AG04450 (cell line): ENCODE data around the gene OR6B2. TPM values are rescaled to one million over a fixed set of nuclear protein-coding genes. Genes with fewer than 3 reads are reported as not detected.

ENCODE experiments used
- CTCF ChIA-PET: fragments of 300-600, 350-600 bp; formaldehyde crosslinking; extraction: SDS; loops from one replicate; lab custom pipeline; 2022; ENCODE audit warnings: antibody characterized with exemption, inconsistent platforms; lab: Charles Lee
- POLR2A ChIA-PET: fragments of 350-600 bp; formaldehyde crosslinking; extraction: SDS; loops from one replicate; lab custom pipeline; 2021; ENCODE audit warnings: antibody characterized with exemption, inconsistent platforms; lab: Yijun Ruan, JAX
- DNase-seq: peaks from one replicate; pipeline ENCODE4 v3.0.0-alpha.2; 2011; ENCODE audit warnings: low read depth, low spot score
- H3K27ac ChIP-seq: one replicate; pipeline ENCODE4 v1.5.1; 2012; ENCODE audit warnings: low read depth, low read length, control low read depth
- H3K27me3 ChIP-seq: one replicate; pipeline ENCODE4 v1.6.0; 2012; ENCODE audit warnings: low read length; ENCODE audit not compliant: control insufficient read depth, insufficient read depth
- H3K4me3 ChIP-seq: 2 replicates; pipeline ENCODE4 v1.5.1; 2011; ENCODE audit warnings: mild to moderate bottlenecking, low read depth, low read length, control low read depth
- H3K9me3 ChIP-seq: 2 replicates; pipeline ENCODE4 v1.5.1; 2012; ENCODE audit warnings: low read length; ENCODE audit not compliant: control insufficient read depth, insufficient read depth
- polyA plus RNA-seq: library from polyadenylated mRNA; depleted of rRNA; stranded (reverse); fragments of >200 nt; gene quantifications from 2 replicates; pipeline ENCODE4 v1.2.3, GENCODE V29; 2011
- TF ChIP-seq, protein P1 (sequence below): IDR thresholded peaks from 2 replicates; pipeline ENCODE4 v1.5.1; 2011; ENCODE audit warnings: low read depth, low read length, control low read depth, inconsistent platforms

Gene OR6B2
- polyA plus RNA-seq, 1 experiment, result not detected

DNA sequence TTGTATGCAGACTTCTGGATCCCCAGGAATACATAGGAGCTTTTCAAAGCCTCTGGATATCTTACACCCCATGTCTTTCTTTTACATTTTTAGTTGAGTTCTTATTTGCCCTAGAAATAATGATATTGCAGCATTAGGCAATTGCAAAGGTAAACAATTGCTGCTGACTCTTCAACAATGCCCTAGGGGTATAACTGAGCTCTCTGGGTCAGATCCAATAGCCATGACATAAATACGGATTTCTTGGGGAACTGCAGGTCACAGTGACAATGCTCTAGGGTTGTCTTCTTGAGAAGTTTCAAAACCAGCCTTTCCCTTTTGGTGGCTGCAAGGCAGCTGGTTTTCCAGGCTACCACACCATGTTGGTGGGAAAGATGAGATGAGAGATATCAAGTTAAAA, 39.6 kb upstream of the OR6B2 start:
- POLR2A ChIA-PET, result no interaction called here
- H3K27ac ChIP-seq, result no peak overlapping the region
- CTCF ChIA-PET, result interaction anchor here (0.6 to 4.0 kb wide), 3 partner anchors 9 to 78 kb away, joined by 3 to 18 read pairs (median 4); no protein-coding TSS in a partner anchor
- DNase-seq, result no peak
- H3K27me3 ChIP-seq, result no peaks in the 10 kb centered on the region
- no peaks in the 10 kb centered on the region for H3K9me3 ChIP-seq
- H3K4me3 ChIP-seq, result no peak overlapping the region
- TF ChIP-seq, protein P1, sequence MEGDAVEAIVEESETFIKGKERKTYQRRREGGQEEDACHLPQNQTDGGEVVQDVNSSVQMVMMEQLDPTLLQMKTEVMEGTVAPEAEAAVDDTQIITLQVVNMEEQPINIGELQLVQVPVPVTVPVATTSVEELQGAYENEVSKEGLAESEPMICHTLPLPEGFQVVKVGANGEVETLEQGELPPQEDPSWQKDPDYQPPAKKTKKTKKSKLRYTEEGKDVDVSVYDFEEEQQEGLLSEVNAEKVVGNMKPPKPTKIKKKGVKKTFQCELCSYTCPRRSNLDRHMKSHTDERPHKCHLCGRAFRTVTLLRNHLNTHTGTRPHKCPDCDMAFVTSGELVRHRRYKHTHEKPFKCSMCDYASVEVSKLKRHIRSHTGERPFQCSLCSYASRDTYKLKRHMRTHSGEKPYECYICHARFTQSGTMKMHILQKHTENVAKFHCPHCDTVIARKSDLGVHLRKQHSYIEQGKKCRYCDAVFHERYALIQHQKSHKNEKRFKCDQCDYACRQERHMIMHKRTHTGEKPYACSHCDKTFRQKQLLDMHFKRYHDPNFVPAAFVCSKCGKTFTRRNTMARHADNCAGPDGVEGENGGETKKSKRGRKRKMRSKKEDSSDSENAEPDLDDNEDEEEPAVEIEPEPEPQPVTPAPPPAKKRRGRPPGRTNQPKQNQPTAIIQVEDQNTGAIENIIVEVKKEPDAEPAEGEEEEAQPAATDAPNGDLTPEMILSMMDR, result no peak

DNA sequence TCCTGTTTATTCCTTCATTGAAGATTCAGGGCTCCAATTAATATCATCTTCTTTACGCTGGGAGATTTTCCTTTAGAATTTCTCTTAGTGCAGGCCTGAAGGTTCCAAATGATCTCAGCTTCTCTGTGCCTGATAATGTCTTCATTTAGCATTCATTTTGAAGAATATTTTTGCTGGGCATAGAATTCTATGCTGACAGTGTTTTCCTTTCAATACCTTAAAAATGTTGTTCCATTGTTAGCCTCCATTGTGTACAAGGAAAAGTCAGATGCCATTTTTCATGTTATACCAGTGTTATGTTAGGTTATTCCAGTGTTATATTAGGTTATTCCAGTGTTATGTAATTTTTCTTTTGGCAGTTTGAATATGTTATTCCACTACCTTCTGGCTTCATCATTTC, 38.0 kb upstream of the OR6B2 start:
- DNase-seq, result no peak
- Histone ChIP-seq H3K9me3 (no peaks in the 10 kb centered on the region), H3K4me3 (no peak overlapping the region), H3K27me3 (no peaks in the 10 kb centered on the region), H3K27ac (no peak overlapping the region)
- TF ChIP-seq, protein P1, result no peak
- ChIA-PET CTCF (interaction anchor here (2.5 kb wide), 1 partner anchor 75 kb away, joined by 17 read pairs; no protein-coding TSS in a partner anchor), POLR2A (no interaction called here)

DNA sequence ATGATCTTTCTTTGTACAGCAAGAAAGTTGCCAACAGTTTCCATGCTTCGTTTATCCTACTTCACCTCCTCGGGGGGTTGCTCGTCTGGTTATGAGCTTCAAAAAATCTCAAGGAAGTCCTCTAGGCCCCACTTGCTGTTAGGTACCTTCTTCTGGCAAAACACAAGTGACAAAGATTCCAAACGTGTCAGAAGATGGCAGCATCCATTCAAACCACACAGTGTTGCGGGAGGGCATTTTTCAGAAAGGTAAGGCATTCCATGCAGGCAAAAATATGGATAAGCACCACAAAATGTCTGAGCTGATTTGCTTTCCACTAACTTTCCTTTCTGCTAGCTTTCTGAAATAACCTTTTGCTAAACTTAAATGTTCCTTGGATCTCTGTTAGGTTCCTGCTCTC, 36.3 kb upstream of the OR6B2 start:
- H3K4me3 ChIP-seq, result no peak overlapping the region
- no peaks in the 10 kb centered on the region for H3K27me3 ChIP-seq
- H3K9me3 ChIP-seq, result no peaks in the 10 kb centered on the region
- CTCF ChIA-PET, result interaction anchor here (1.1 to 2.5 kb wide), 2 partner anchors 13 to 77 kb away, joined by 3 to 17 read pairs; partner anchors contain the start of gene OR6B3
- no peak for DNase-seq
- no peak overlapping the region for H3K27ac ChIP-seq
- POLR2A ChIA-PET, result no interaction called here
- TF ChIP-seq, protein P1, result no peak

DNA sequence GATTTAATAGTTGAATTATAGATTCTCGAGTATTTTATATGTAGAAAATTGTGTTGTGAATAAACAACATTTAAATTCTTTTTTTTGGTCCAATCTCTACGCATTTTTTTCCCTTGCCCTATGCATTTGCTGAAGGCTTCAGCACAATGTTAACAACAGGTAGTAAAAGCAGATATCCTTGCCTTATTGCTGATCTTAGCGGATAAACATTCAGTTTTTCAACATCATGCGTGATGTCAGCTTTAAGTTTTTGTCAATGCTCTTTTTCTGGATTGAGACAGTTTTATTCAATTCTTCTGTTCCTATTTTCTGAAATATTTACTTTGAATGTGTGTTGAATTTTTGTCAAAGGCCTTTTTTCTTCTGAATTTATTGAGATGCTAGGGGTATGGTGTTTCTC, 34.7 kb upstream of the OR6B2 start:
- TF ChIP-seq, protein P1, result no peak
- DNase-seq, result no peak
- POLR2A ChIA-PET, result no interaction called here

DNA sequence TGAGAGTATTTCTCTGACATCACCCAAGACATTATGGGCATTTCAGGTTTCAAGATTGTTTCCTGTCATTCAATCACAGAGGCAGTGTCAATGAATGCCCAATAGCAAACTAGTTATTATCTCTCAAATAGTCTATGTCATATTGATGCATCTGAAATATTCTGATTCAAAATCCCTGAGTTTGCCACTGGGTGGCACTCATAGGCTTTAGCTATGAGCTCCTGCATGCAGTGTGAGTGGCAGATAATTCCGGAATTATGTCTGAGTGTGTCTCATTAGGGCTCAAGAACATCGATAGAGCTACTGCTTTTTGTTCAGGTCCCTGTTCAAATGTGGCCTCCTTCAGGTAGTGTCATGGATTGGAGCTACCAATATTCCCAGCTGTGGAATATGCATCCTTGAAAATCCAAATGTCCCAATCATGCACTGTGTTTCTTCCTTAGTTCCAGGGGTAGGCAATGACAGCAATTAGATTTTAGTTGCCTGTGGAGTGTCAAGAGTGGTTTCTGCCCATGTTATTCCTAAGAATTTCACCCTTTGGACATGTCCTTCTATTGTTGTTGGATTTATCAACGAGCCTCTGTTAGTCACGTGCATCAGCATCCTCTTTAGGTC, 30.9 kb upstream of the OR6B2 start:
- CTCF ChIA-PET, result interaction anchor here (0.5 to 7.8 kb wide), 22 partner anchors 9 to 779 kb away, joined by 3 to 239 read pairs (median 4); partner anchors contain the start of genes NDUFA10 and OTOS
- H3K4me3 ChIP-seq, result no peak overlapping the region
- peak; percentile 18 for DNase-seq
- H3K27me3 ChIP-seq, result peaks cover 10% of the 10 kb centered on the region
- H3K9me3 ChIP-seq, result no peaks in the 10 kb centered on the region
- H3K27ac ChIP-seq, result no peak overlapping the region
- TF ChIP-seq, protein P1, result peak; percentile 73
- POLR2A ChIA-PET, result interaction anchor here (1.0 kb wide), 1 partner anchor 83 kb away, joined by 3 read pairs; no protein-coding TSS in a partner anchor

More for the DNA sequence above, 34.7 kb upstream of the OR6B2 start:
- no peak overlapping the region for H3K4me3 ChIP-seq
- H3K27me3 ChIP-seq, result no peaks in the 10 kb centered on the region
- CTCF ChIA-PET, result interaction anchor here (7.8 kb wide), 1 partner anchor 77 kb away, joined by 239 read pairs; the partner anchor contains the start of gene OTOS
- no peak overlapping the region for H3K27ac ChIP-seq
- no peaks in the 10 kb centered on the region for H3K9me3 ChIP-seq
